Measurements from ENCODE around the gene PDXK.

PDXK gene

GRCh38 chr21:43716376-43717165, 2.4 kb upstream of the PDXK start:
- Histone ChIP-seq H3K36me3 (ENCODE audit: insufficient read depth, low read length) (no peaks in the 10 kb centered on the region), H3K27ac (ENCODE audit: low read depth, low read length, poor library complexity, severe bottlenecking) (no peak overlapping the region), H3K4me2 (ENCODE audit: low read length) (no peak overlapping the region), H3F3A (ENCODE audit: insufficient read depth, low read length) (no peaks in the 10 kb centered on the region), H3K27me3 (ENCODE audit: insufficient read depth, low read length) (peaks cover 6% of the 10 kb centered on the region), H3K9ac (ENCODE audit: low read length) (no peak overlapping the region), H3K4me1 (ENCODE audit: insufficient read depth, low read length, severe bottlenecking) (peaks cover 35% of the 10 kb centered on the region), H4K20me1 (ENCODE audit: insufficient read depth, low read length) (no peaks in the 10 kb centered on the region), H3K9me3 (ENCODE audit: low read length) (no peaks in the 10 kb centered on the region), H3K9me2 (ENCODE audit: low read depth, low read length) (no peaks in the 10 kb centered on the region), H3K4me3 (ENCODE audit: low read depth, low read length, poor library complexity, severe bottlenecking) (no peak overlapping the region), H2AFZ (ENCODE audit: low read length) (no peak overlapping the region), H3K79me2 (ENCODE audit: insufficient read depth, low read length) (0 out of 2 replicates have a peak, but pooled peaks cover 7% of the 10 kb centered on the region)
- TF ChIP-seq CTCF (IDR thresholded peaks at IDR 0.05; ENCODE audit: low read length) (no peak), EZH2 (IDR thresholded peaks at IDR 0.05; ENCODE audit: borderline replicate concordance, low read length) (no peak)

DNA sequence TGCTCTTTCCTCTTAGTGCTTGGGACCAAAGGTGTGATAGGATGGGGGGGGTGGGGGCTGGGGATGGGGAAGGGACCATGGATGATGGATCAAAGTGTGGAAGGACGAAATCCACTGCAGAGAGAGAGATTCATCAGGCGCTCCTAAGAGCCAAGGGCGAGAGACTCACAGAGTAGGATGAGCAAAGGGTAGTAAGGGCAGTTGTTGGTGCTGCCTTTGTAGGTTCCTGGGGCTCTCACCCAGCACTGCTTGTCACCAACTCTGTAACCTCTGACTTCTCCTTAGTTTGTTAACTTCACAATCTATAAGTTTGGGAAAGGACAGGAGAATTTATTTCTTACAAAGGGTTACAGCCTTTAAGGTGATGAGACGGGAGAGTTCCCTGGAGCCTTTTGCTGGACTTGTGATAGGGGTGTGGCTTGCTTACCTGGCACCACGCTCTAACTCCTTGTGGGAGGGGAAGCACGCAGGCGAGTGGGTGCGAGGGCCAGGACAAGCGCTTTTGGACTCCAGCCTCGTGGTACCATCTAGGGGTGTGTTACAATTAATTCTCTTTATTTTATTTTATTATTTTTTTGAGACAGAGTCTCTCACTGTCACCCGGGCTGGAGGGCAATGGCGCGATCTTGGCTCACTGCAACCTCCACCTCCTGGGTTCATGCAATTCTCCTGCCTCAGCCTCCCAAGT, 1.6 kb upstream of the PDXK start:
- Histone ChIP-seq H3K9ac (ENCODE audit: low read length) (no peak overlapping the region), H3K4me2 (ENCODE audit: low read length) (no peak overlapping the region), H3K36me3 (ENCODE audit: insufficient read depth, low read length) (no peaks in the 10 kb centered on the region)

DNA sequence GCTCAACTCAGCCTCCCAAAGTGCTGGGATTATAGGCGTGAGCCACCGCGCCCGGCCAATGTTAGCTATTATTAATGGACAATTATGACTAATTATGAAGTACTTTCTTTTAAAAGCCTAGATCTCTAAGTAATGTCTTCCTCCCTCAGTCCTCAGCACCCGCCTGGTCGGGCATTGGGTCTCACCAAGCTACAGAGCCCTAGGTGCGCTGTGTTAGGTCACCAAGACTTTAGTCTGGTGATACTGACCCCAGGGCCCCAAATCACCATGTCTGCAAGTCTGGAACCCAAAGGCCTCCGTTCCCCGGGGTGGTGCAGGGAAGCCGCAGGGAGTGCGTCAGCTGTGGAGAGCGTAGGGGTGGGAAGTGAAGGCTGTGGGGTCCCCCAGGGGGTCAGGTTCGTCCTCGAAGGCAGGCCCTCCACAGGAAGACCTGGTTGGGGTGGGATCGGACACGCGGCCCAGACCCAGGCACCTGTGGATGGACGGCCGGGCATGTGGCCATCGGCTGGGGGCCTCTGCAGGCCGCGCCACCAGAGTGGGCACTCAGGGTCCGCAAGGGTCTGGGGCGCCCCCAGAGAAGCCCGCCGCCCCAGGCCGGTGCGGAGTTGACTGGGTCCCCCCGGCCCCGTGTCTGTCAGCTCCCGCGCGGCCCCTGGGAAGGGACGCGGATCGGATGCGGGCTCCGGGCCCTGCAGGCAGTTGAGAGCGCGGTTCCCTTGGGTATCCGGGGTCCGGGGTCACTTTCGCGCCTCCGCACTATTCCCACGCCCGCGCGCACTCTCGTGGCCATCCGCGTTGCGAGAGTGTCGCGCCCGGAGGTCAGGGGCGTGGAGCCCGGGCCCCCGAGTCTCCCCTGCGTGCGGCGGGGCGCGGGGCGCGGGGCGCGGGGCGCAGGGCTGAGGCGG, 710 bp upstream of the PDXK start:
- Histone ChIP-seq H3K4me1 (ENCODE audit: insufficient read depth, low read length, severe bottlenecking) (peaks cover 40% of the 10 kb centered on the region), H3K27ac (ENCODE audit: low read depth, low read length, poor library complexity, severe bottlenecking) (no peak overlapping the region), H3K4me3 (ENCODE audit: low read depth, low read length, poor library complexity, severe bottlenecking) (peak overlapping the region; percentile 72), H3F3A (ENCODE audit: insufficient read depth, low read length) (no peaks in the 10 kb centered on the region), H2AFZ (ENCODE audit: low read length) (0 out of 2 replicates have a peak overlapping the region, but pooled peaks have one; percentile 71), H3K36me3 (ENCODE audit: insufficient read depth, low read length) (no peaks in the 10 kb centered on the region), H3K9me2 (ENCODE audit: low read depth, low read length) (no peaks in the 10 kb centered on the region), H4K20me1 (ENCODE audit: insufficient read depth, low read length) (no peaks in the 10 kb centered on the region), H3K9me3 (ENCODE audit: low read length) (no peaks in the 10 kb centered on the region), H3K27me3 (ENCODE audit: insufficient read depth, low read length) (peaks cover 6% of the 10 kb centered on the region), H3K4me2 (ENCODE audit: low read length) (peak overlapping the region; percentile 84), H3K9ac (ENCODE audit: low read length) (peak overlapping the region; percentile 82), H3K79me2 (ENCODE audit: insufficient read depth, low read length) (0 out of 2 replicates have a peak, but pooled peaks cover 7% of the 10 kb centered on the region)
- no peak for TF ChIP-seq EZH2 (IDR thresholded peaks at IDR 0.05; ENCODE audit: borderline replicate concordance, low read length)

More for the DNA sequence above, 1.6 kb upstream of the PDXK start:
- H3K79me2 ChIP-seq (ENCODE audit: insufficient read depth, low read length), result 0 out of 2 replicates have a peak, but pooled peaks cover 7% of the 10 kb centered on the region
- peaks cover 40% of the 10 kb centered on the region for H3K4me1 ChIP-seq (ENCODE audit: insufficient read depth, low read length, severe bottlenecking)
- H3K4me3 ChIP-seq (ENCODE audit: low read depth, low read length, poor library complexity, severe bottlenecking), result no peak overlapping the region
- no peaks in the 10 kb centered on the region for H3K9me3 ChIP-seq (ENCODE audit: low read length)
- H3K27me3 ChIP-seq (ENCODE audit: insufficient read depth, low read length), result peaks cover 6% of the 10 kb centered on the region
- TF ChIP-seq EZH2 (IDR thresholded peaks at IDR 0.05; ENCODE audit: borderline replicate concordance, low read length), result no peak
- no peak overlapping the region for H2AFZ ChIP-seq (ENCODE audit: low read length)
- H4K20me1 ChIP-seq (ENCODE audit: insufficient read depth, low read length), result no peaks in the 10 kb centered on the region
- H3K27ac ChIP-seq (ENCODE audit: low read depth, low read length, poor library complexity, severe bottlenecking), result no peak overlapping the region
- H3K9me2 ChIP-seq (ENCODE audit: low read depth, low read length), result no peaks in the 10 kb centered on the region
- H3F3A ChIP-seq (ENCODE audit: insufficient read depth, low read length), result no peaks in the 10 kb centered on the region
